K562 (cell line): ENCODE results near the gene UBE2H. TPM values are rescaled to one million over a fixed set of nuclear protein-coding genes. Genes with fewer than 3 reads are reported as not detected.

Experiments used
- CBFA2T3 ChIP-seq: fragments of 450-650 bp; IDR thresholded peaks from 2 replicates; pipeline ENCODE4 v1.6.1; 2017
- ETV1 ChIP-seq: fragments of 450-650 bp; conservative IDR thresholded peaks from 2 replicates; pipeline ENCODE4 v1.6.1; 2016; ENCODE audit warnings: missing genetic modification characterization, control low read depth, low read depth, missing compliant biosample characterization
- FOXJ2 ChIP-seq: fragments of 200-800 bp; sonication (Bioruptor generic); IDR thresholded peaks from 2 replicates; pipeline ENCODE4 v1.6.1; 2016; ENCODE audit warnings: missing genetic modification characterization, missing compliant biosample characterization
- MTA3 ChIP-seq: fragments of 450-650 bp; formaldehyde crosslinking; IDR thresholded peaks from 2 replicates; pipeline ENCODE4 v1.6.1; 2017; ENCODE audit warnings: mild to moderate bottlenecking, borderline replicate concordance
- NFE2 ChIP-seq: IDR thresholded peaks from 2 replicates; pipeline ENCODE4 v1.6.1; 2014; ENCODE audit warnings: antibody characterized with exemption, low read depth
- NFE2L1 ChIP-seq: fragments of 450-650 bp; IDR thresholded peaks from 2 replicates; pipeline ENCODE4 v1.6.1; 2016; ENCODE audit warnings: missing genetic modification characterization, low read depth, mild to moderate bottlenecking, missing compliant biosample characterization, moderate library complexity, borderline replicate concordance
- NUFIP1 ChIP-seq: fragments of 450-650 bp; IDR thresholded peaks from 2 replicates; pipeline ENCODE4 v1.6.1; 2018; ENCODE audit not compliant: partially characterized antibody
- SMARCA5 ChIP-seq: fragments of 450-650 bp; IDR thresholded peaks from 2 replicates; pipeline ENCODE4 v1.6.1; 2016
- ZNF143 ChIP-seq: sonication (generic); formaldehyde crosslinking; IDR thresholded peaks from 2 replicates; pipeline ENCODE4 v1.9.0; 2022; ENCODE audit warnings: mild to moderate bottlenecking, missing genetic modification reagents
- polyA plus RNA-seq, 8 experiments: library from polyadenylated mRNA; depleted of rRNA in 4 of 8; stranded (reverse) in 5 of 8; unstranded in 3 of 8; fragments of >200 nt; fragmentation: Nextera tagmentation in 2 of 8; fragmentation: Illumina TruSeq in 1 of 8; extraction: Ambion mirVana in 2 of 8; extraction: Trizol in 1 of 8; gene quantifications; 2 replicates each; pipeline versions ENCODE4 v1.2.1 to v1.2.3, GENCODE V29; 2011 to 2014; ENCODE audit warnings: inconsistent platforms in 1 of 8, missing spikeins in 1 of 8
- total RNA-seq, 7 experiments: library from RNA; depleted of rRNA in 6 of 7; stranded (reverse); fragments of >200 nt in 6 of 7; fragmentation: Illumina TruSeq in 2 of 7; extraction: Trizol in 2 of 7; gene quantifications; 2 replicates each; pipeline versions ENCODE4 v1.2.1 to v1.2.3, GENCODE V29; 2011 to 2021; ENCODE audit warnings: low replicate concordance in 1 of 7
- TF ChIP-seq, protein P1 (sequence below): IDR thresholded peaks from 2 replicates; pipeline ENCODE4 v1.6.1; 2016; ENCODE audit warnings: missing genetic modification characterization, missing compliant biosample characterization
- TF ChIP-seq, protein P2 (sequence below): fragments of 450-650 bp; IDR thresholded peaks from 2 replicates; pipeline ENCODE4 v1.6.1; 2017; ENCODE audit warnings: antibody characterized with exemption, mild to moderate bottlenecking

UBE2H gene
- total and polyA plus RNA-seq, 9 of the 15 experiments (the other 6 are each of a cell fraction or from before 2014, with no cell fraction given): 6.3 to 33.0 (median 13.3) TPM

DNA sequence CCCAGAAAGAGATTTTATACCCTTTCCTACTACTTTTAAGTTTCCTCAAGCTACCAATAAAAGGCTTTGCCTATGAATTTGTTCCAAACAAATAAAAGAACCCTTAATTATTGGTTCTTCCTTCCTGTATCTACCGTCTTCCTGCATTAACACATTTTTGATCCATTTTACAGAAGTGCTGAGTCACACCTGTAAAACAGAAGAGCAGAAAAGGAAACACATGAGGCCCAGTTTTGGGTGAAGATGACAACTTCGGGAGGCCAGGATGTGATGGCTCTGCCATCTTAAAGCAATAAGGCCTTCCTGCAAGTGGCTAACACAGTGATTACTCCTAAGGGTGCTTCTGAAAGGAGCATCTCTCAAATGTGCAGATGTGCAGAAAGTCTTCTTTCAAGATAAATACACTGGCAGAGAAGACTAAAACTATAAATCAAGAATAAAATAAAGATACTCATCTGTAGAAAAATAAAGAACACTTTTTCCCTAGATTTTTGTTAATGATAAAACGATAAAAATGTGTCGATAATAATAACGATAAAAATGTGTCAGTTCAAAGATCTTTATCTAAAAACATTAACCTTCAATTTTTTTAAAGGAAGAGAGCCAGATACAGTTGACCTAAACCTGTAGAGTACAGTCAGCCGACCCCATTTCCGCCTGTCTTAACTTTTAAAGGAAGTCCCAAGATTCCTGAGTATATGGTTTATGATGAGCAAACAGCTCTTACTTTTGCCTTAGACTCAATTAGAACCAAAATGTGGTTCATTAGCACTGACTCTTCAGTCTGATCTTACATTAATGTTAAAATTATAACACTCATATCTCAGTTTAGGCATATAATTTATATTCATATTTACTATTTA is 108.6 kb downstream of the UBE2H start (continued):
- TF ChIP-seq, protein P1, sequence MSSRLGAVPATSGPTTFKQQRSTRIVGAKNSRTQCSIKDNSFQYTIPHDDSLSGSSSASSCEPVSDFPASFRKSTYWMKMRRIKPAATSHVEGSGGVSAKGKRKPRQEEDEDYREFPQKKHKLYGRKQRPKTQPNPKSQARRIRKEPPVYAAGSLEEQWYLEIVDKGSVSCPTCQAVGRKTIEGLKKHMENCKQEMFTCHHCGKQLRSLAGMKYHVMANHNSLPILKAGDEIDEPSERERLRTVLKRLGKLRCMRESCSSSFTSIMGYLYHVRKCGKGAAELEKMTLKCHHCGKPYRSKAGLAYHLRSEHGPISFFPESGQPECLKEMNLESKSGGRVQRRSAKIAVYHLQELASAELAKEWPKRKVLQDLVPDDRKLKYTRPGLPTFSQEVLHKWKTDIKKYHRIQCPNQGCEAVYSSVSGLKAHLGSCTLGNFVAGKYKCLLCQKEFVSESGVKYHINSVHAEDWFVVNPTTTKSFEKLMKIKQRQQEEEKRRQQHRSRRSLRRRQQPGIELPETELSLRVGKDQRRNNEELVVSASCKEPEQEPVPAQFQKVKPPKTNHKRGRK (tag): peak; percentile 30; the same call in 1 of the 2 replicates
- TF ChIP-seq ETV1 (tag): peak; percentile 35; the same call in 1 of the 2 replicates
- peak; percentile 47; the same call in 1 of the 2 replicates for TF ChIP-seq FOXJ2
- TF ChIP-seq MTA3: 0 out of 2 replicates have a peak, but pooled peaks have one; percentile 29
- TF ChIP-seq CBFA2T3: peak; percentile 28
- no peak for TF ChIP-seq SMARCA5
- TF ChIP-seq NFE2: peak; percentile 99
- peak; percentile 97 for TF ChIP-seq NFE2L1
- TF ChIP-seq ZNF143 (CRISPR knock-in tag): no peak
- TF ChIP-seq, protein P2, sequence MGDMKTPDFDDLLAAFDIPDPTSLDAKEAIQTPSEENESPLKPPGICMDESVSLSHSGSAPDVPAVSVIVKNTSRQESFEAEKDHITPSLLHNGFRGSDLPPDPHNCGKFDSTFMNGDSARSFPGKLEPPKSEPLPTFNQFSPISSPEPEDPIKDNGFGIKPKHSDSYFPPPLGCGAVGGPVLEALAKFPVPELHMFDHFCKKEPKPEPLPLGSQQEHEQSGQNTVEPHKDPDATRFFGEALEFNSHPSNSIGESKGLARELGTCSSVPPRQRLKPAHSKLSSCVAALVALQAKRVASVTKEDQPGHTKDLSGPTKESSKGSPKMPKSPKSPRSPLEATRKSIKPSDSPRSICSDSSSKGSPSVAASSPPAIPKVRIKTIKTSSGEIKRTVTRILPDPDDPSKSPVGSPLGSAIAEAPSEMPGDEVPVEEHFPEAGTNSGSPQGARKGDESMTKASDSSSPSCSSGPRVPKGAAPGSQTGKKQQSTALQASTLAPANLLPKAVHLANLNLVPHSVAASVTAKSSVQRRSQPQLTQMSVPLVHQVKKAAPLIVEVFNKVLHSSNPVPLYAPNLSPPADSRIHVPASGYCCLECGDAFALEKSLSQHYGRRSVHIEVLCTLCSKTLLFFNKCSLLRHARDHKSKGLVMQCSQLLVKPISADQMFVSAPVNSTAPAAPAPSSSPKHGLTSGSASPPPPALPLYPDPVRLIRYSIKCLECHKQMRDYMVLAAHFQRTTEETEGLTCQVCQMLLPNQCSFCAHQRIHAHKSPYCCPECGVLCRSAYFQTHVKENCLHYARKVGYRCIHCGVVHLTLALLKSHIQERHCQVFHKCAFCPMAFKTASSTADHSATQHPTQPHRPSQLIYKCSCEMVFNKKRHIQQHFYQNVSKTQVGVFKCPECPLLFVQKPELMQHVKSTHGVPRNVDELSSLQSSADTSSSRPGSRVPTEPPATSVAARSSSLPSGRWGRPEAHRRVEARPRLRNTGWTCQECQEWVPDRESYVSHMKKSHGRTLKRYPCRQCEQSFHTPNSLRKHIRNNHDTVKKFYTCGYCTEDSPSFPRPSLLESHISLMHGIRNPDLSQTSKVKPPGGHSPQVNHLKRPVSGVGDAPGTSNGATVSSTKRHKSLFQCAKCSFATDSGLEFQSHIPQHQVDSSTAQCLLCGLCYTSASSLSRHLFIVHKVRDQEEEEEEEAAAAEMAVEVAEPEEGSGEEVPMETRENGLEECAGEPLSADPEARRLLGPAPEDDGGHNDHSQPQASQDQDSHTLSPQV: peak; percentile 70
- peak; percentile 75 for TF ChIP-seq NUFIP1
